T-helper 2 cell treated with Interferon-gamma antibody and Interleukin-4, amounts not matched to agents 100 ng/mL and 5 ng/mL, for 36 hours (primary cell): Measurements from ENCODE around the gene PHF2. TPM values are rescaled to one million over a fixed set of nuclear protein-coding genes. Genes with fewer than 3 reads are reported as not detected.

Experiments
- intact Hi-C: fragments of 100-400 bp; cut with micrococcal nuclease; formaldehyde crosslinking; loops from one replicate; pipeline ENCODE4 v1.15.1; 2023
- total RNA-seq: library from RNA; stranded (reverse); gene quantifications from 2 replicates; pipeline ENCODE4 v1.2.3, GENCODE V29; 2022

The PHF2 gene
- total RNA-seq = 27.7 and 29.5 TPM in 2 replicates

DNA sequence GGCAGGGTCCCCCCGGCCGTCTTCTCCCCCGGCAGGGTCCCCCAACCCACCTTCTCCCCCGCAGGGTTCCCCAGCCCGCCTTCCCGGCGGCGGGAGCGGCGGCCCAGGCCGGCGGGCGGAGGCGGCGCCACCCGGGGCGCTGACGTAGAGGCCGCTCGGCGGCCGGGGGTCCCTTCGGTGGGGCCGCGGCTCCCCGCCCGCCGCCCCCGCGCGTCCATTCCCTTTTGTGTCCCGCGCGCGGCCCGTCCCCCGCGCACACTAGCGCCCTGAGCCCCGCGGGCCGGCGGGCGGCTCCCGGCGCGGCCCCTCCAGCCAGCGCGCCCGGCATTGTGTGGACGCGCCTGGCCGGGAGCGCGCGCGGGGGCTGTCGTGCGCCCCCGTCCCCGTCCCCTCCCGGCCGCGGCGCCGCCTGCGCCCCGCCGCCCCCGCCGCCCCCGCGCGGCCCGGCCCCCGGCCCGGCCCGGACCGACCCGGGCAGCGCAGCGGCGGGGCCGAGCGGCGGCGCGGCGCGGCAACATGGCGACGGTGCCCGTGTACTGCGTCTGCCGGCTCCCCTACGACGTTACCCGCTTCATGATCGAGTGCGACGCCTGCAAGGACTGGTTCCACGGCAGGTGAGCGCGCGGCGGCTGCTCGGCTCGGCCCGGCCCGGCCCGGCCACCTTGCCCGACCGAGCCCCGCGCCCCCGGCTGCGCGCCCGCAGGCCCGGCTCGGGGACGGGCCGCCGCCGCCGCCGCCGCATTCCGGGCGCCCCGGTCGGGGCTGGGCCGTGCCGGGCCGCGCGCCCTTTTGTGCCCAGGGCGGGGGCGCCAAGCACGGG is at the start of gene PHF2:
PHF2 (plus strand) TSS at position 327 of the 820 bp plus-strand sequence; CDS start at position 517, 190 bp downstream.
- intact Hi-C loops = loop anchor here (1.0 kb wide), 1 partner anchor 10 kb away; no protein-coding TSS in a partner anchor

DNA sequence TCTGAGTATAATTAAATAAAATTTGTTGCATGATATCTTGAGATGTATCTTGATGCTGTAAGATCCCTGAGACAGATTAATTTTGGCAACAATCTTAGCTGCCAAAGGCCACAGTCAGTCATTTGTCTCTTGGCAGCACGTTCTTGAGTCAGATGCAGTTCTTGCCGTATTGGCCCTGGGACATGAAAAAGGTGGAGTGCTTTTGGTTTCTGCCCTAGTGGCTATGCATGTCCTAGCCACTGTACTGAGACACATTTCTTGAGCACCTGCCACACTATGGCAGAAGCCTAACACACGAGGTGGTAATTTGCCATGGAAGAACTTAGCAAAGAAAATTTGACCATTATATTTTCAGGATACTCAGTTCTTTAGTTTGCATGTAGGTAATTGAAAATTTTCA is 45.0 kb upstream of the PHF2 start:
- intact Hi-C loops = no loop called here

DNA sequence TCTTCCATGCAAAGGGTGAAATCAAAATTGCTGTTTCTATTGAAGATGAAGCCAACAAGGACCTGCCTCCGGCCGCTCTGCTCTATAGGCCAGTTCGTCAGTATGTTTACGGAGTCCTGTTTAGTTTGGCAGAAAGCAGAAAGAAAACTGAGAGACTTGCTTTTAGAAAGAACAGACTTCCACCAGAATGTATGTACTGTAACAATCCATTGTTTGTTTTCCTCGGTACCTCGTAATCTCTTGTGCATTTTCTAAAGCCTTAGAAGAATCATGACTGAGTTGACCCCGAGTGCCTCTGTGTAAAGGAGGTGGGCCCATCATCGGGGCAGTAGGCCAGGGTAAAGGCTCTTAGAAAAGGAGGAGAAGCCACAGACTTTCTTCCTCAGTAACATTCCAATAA is 44.2 kb upstream of the PHF2 start:
- intact Hi-C loops = no loop called here

DNA sequence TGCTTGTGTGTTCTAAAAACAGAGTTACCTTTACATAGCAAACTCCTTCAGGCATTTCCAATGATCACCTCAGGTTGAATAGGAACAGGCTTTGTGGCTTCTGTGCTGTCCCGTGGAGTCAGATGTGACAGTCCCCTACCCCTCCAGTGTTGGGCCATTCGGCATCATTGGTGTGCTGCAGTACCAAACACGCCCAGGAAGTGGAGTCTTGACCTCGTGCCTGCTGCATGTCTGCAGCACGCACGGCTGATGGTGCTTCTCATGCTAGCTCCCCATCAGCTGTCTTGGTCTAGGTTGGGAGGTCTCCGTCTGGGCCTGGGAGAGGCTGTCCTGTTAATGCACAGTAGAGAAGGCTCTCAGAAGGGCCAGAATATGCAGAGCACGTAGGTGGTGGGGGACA is 42.5 kb upstream of the PHF2 start:
- intact Hi-C loops = no loop called here

DNA sequence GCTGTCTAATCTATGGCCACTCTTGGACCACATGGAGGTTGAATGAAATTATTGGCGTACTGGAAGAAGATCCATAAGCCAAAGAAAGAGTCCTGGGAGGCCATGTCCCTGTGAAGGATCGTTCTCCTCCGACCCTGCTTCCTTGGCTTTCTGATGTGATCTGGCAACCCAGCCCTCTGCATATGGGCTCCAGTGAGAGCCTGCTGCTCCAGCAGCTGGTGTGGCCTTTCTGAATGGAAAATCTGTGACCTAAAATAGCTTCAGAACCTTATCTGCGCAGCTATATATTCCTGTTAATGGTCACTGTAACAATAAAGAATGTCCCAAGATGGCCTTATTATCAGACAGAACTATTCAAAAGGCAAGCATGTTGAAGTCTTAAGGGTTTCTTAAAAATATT is 40.2 kb upstream of the PHF2 start:
- intact Hi-C loops = no loop called here

DNA sequence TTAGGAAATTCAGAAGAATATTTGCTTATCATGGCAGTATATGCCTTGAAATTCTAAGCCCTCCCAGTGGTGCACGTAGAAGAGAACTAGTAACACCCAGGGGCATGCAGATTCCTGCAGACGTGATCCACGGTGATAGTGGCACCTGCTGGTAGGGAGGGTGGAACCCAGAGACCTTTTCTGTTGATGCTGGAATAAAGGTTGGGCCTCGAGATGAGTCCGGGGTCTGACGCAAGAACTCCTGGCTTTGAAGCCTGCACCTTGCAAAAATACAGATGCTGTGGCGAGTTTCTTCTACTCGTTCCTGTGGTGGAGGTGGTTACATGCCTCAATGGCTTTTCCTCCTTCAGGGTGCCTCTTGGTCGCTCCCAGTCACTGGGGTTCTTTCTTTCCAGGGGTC is 39.5 kb upstream of the PHF2 start:
- intact Hi-C loops = no loop called here

DNA sequence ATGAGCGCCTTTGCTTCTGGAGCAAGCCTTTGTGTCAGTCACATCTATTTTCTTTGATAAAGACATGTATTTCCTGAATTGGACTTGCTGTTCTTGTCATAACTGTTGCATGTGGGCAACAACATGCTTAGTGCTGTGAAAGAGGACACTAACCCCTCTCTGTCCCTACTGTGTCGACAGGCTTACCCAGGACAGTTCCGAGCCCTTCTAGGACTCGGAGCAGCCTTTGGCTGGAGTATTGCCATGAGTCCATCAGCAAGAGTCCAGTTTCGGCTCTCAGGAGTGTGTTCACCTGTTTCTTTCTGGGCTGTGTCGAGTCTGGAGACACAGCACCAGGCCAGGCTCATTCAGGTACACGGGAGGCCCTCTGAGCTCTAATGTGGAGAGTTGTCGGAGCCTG is 36.1 kb upstream of the PHF2 start:
- intact Hi-C loops = no loop called here

DNA sequence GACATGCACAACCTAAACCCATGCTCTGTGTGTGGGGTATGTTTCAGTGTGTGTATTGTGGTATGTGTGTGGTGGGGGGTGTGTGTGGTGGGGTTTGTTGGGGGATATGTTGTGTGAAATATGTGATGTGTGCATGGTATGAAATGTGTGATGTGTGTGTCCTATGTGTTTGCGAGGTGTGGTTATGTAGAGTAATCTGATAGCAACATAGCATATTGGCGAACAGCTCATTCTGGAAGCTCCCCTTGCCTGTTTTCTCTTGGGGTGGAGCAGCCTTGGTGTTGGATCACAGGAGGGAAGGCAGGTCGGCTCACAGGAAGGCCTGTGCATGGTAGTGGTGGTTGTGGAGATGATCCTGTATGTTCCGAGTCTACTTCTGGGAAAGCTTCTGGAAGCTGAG is 35.4 kb upstream of the PHF2 start:
- intact Hi-C loops = no loop called here

DNA sequence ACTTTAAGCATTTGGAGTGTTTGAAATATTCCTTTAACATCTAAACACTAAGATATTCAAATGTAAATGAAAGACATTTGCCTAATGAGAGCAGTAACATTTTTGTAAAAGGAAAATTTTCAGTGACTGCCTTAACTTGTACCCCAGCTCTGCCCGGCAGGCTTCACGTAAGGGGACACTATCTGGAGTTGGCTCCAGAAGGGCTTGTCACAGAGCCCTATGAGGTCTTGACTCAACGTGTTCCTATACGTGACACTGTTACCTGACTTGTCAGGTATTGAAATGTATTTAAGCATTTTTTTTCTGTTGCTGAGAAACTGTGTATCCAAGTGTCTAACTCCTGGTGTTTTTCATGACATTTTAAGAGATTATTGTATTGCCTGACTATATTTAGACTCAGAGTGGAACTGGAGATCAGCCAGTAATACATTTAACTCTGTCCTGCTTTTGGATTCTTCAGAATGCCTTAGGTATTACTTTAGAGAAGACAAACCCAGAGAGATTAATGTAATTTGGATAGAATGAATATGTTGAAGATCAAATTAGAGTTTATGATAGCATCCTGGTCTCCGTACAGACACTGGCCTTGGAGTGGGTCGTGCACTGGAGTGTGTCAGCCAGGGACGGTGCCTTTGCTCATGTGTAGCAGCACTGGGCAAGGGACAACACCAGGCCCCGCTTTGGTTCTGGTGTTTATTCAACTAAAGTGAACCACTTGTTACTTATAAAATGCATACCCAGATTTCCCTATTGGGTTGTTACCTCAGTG is 34.6 kb upstream of the PHF2 start:
- intact Hi-C loops = no loop called here

DNA sequence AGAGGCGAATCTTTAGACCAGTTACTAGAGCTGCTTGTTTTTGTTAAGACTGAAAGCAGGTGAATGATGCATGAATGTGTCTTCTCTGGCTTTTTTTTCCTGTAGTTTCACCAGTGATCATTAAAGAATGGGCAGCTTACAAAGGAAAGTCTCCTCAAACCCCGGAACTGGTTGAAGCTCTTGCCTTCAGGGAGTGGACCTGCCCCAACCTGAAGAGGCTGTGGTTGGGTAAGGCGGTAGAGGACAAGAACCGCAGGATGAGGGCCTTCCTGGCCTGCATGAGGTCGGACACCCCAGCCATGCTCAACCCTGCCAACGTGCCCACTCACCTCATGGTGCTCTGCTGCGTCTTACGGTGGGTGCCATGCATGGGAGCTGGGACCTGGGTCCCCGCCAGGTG is 33.3 kb upstream of the PHF2 start:
- intact Hi-C loops = no loop called here

DNA sequence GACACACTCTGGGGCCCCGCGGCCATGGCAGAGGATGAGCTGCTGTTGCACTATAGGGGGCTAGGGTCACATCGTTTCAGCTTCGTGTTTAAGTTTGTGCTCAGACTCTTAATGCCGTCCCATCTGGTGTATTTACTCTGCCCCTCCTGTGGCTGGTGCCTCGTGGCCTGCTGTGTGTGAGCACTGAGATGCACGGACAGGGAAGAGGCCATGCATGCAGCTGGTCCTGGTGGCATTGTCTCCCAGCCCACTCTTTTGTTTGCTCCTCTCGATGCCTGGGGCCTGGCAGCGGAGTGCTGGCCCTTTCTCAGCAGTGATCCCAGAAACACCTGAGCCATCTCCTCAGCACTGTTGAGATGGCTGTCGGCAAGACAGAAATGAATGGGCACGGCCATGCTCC is 30.0 kb upstream of the PHF2 start:
- intact Hi-C loops = no loop called here

DNA sequence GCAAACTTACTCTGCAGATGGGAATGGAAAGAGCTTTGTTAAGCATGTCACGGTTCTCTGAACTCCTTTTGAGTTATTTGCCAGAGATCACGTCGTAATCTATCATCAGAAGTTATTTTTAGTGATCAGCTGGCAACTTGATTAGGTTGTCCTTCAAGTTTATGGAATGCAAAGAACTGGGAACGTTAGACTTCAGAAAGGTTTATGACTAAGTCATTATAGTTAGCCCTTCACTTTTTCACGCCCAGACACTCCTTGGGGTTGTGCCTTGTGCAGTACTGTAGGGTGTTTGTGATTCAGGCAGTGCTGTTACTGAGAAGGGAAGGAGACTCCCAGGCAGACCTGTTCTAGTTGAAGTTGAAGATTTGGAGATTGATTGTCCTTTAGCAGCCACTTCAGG is 26.8 kb upstream of the PHF2 start:
- intact Hi-C loops = no loop called here

DNA sequence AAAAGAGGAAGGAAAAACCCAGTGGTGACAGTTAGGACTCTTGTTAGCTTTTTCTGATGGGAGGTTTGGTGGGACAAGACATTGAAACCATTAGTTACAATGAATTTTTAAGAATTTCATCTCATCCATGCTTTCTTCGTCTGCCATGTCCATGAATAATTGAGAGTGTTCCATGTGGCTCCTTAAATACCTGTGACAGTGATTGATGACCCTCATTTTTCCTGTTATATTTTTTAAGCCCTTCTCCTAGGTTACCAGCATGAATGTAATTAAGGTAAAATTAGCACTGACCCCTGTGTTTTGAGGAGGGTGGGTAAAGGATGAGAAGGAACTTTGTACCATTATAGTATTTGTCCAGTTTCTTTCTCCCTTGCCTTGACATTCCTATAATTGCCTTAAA is 23.5 kb upstream of the PHF2 start:
- intact Hi-C loops = no loop called here

DNA sequence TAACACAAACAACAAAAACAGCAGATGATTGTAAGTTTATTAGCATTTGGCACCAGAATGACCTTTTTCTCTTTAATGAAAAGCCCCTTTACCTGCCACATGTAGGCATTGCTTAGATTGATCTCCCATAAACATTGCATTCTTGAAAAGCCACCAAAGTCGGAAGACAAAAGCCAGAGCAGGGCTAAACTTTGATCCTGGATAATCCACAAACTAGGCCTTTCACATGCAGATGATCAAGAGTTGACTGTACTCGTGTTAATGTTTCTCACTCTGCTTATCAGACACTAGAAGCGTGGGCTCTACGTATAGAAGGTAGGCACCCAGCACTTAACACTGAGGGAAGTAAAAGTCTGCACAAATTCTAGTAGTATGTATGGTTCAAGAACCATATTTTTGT is 21.0 kb upstream of the PHF2 start:
- intact Hi-C loops = no loop called here

DNA sequence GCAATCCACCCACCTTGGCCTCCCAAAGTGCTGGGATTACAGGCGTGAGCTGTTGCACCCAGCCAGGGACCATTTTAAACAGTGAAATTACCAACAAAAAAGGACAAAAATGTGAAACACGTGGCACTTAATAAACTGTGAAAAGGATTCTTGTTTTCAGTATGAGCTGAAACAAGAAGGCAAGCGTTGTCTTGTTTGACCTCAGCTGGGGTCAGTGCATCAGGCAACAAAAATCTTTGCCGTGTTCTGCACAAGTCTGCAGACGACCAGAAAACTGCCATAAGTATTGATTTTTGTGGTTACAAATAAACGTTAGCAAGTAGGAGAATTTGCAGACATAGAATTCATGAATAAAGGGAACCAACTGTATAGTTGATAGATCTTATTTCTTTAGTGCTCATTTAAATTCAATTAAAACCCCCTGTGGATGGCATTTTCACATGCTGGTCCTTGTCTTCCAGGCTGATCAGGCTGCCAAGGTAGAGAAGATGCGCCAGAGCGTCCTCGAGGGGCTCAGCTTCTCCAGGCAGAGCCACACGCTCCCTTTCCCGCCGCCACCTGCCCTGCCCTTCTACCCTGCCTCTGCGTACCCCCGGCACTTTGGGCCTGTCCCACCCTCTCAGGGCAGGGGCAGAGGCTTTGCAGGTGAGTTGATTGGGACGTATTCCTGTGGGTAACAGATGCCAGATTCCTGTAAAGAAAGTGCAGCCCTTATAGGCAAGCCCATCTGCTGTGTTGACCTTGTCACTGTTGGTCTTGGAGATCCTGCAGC is 18.8 kb upstream of the PHF2 start:
- intact Hi-C loops = no loop called here

DNA sequence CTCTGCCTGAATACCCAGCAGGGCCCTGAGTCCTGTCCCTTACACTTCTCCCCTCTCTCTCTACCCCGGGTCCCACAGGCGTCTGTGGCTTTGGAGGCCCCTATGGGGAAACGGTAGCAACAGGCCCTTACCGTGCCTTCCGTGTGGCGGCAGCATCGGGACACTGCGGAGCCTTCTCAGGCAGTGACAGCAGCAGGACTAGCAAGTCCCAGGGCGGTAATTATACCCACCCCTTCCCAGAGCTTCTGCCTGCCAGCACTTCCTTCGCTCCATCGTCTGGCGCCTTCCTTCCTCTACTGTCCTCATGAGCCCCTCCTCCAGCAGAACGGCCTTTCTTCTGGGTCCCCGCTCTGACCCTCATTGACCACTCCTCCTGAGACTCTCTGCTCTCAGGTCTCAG is 17.9 kb upstream of the PHF2 start:
- intact Hi-C loops = no loop called here

DNA sequence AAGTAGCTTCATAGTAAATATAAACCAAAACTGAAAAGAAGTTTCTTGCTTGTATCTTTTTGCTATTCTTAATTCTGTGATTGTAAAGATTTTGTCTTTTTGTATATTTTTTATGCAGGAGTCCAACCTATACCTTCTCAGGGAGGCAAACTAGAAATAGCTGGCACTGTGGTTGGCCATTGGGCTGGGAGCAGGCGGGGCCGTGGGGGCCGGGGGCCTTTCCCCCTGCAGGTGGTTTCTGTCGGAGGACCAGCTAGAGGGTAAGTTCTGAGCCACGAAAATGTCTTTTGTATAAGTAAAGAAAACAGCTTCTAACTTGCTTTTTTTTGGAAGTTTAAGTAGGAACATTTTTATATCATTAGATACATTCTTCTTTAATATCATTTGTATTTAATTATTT is 15.4 kb upstream of the PHF2 start:
- intact Hi-C loops = no loop called here

DNA sequence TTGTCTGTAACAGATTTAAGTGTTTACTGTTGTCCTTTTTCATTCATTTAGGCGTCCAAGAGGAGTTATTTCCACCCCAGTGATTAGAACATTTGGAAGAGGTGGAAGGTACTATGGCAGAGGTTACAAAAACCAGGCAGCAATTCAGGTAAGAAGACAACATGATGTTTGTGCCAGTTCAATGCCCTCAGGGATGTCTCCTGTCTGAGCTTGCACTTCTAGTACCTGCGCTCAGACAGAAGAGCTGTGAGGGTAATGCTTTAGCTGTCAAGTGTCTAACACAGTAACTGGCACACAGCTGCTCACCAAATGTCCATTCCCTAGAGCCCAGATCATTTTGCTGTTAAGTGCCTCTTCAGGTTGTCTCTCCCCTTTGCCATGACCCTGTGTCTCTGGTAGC is 14.2 kb upstream of the PHF2 start:
- intact Hi-C loops = no loop called here

DNA sequence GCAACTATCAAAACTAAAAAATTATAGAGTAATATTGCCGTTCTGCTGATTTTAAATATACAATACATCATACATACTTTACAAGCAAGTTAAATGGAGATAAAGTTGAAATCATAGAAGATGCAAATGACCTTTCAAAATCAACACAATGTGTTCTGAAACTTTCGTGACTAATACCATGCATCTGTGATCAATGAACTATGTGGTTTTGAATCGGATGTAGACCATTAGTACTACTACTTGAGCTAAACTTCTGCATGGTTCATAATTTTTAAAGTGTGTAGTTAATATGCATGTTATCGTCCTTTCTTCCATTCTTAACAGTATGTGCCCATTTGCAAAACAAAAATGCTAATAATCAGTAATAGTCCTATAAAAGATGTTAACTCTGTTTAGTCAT is 11.3 kb upstream of the PHF2 start:
- intact Hi-C loops = loop anchor here (5.0 kb wide), 2 partner anchors 98 to 608 kb away; no protein-coding TSS in a partner anchor

DNA sequence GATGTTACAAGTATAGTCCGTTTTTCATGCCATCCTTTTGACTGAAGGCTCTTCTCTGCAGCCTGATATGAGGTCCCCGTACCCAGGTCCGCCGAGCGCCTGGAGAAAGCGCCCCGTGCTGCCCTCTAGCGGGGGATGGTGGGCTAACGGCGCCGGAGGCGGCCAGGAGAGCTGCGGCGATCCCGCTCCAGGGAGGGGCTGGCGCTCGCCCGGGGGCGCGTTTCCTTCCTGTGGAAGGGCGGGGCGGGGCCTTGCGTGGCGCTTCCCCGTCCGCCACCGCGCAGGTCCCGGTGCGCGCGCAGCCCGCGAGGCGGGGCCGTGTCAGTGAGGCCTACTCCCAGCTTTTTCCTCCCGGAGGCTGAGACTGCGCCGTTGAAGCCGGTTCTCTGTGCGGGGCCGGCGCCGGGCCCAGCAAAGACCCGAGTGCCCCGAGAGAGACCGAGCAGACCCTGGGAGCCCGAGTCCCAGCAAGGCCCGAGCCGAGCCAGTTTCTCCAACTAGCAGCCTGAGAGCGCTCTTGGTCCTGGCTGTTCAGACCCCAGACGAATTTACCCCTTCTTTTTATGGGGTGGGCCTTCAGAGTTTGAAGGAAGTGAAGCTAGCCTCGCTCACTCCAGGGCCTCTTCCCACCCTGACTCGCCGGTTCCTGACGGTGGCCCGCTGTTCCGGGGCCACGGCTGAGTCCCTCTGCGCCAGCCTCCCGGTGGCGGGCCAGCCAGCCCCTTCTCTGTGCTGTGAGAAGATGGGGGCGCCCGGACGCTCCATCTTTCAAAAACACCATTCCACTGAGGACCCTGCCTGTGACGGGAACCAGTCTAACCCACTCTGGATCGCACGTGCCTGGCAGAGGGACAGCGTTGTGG is 9.7 kb upstream of the PHF2 start:
- intact Hi-C loops = loop anchor here (1.0 to 5.0 kb wide), 8 partner anchors 10 to 688 kb away; partner anchors contain the start of genes CARD19, FAM120AOS, PHF2 and ZNF484
